Stimulated activated memory B cell treated with anti-CD40 and anti-IgM and Interleukin-4, amounts not matched to agents 10 μg/mL and 1 μg/mL and 100 μg/mL, for 72 hours (primary cell): ENCODE measurements around the gene HMCN1.
A peak's percentile ranks its signal among the peaks of the same experiment; 100 is the strongest.
"Not testable (repeated sequence)": the region's sequence is repeated elsewhere in the genome, so short reads cannot be mapped to it uniquely, and the experiment has no call there.

Source experiments
- ATAC-seq: fragments of 150-1000 bp; cut with Tn5 transposase; 2 replicates; pipeline ENCODE4 v1.10.0; 2021
- H3K27ac Mint-ChIP-seq: one replicate; pipeline ENCODE4 v1.8.0; 2022; ENCODE audit warnings: mild to moderate bottlenecking, mixed read lengths
- H3K27me3 Mint-ChIP-seq: one replicate; pipeline ENCODE4 v1.8.0; 2022; ENCODE audit warnings: mixed read lengths
- H3K36me3 Mint-ChIP-seq: one replicate; pipeline ENCODE4 v1.8.0; 2022; ENCODE audit warnings: mixed read lengths
- H3K4me1 Mint-ChIP-seq: one replicate; pipeline ENCODE4 v1.8.0; 2022; ENCODE audit warnings: mixed read lengths
- H3K4me3 Mint-ChIP-seq: one replicate; pipeline ENCODE4 v1.8.0; 2022; ENCODE audit warnings: mild to moderate bottlenecking, moderate library complexity, mixed read lengths
- H3K9me3 Mint-ChIP-seq: one replicate; pipeline ENCODE4 v1.8.0; 2022; ENCODE audit warnings: mixed read lengths

HMCN1 gene

GRCh38 chr1:186206048-186206570 lies 471.9 kb downstream of the HMCN1 start:
- Mint-ChIP-seq H3K27me3 (no peaks in the 10 kb centered on the region), H3K4me3 (no peak overlapping the region), H3K27ac (no peak overlapping the region), H3K36me3 (no peaks in the 10 kb centered on the region), H3K4me1 (no peaks in the 10 kb centered on the region), H3K9me3 (no peaks in the 10 kb centered on the region)
- ATAC-seq = no peak

GRCh38 chr1:186207391-186208085 lies 473.3 kb downstream of the HMCN1 start:
- Mint-ChIP-seq H3K27ac (no peak overlapping the region), H3K4me3 (no peak overlapping the region), H3K4me1 (no peaks in the 10 kb centered on the region), H3K36me3 (no peaks in the 10 kb centered on the region), H3K9me3 (no peaks in the 10 kb centered on the region), H3K27me3 (no peaks in the 10 kb centered on the region)
- ATAC-seq = no peak

- no peak overlapping the region for H3K4me3 Mint-ChIP-seq
Observed at GRCh38 chr1:186208405-186209129, 474.4 kb downstream of the HMCN1 start.

GRCh38 chr1:186210258-186210657 lies 476.1 kb downstream of the HMCN1 start:
- Mint-ChIP-seq H3K9me3 (no peaks in the 10 kb centered on the region), H3K4me1 (no peaks in the 10 kb centered on the region), H3K27ac (no peak overlapping the region), H3K4me3 (no peak overlapping the region), H3K27me3 (no peaks in the 10 kb centered on the region), H3K36me3 (no peaks in the 10 kb centered on the region)
- ATAC-seq = no peak

More at GRCh38 chr1:186208405-186209129, 474.4 kb downstream of the HMCN1 start:
- ATAC-seq = no peak
- Mint-ChIP-seq H3K27ac (no peak overlapping the region), H3K36me3 (no peaks in the 10 kb centered on the region), H3K9me3 (no peaks in the 10 kb centered on the region), H3K27me3 (no peaks in the 10 kb centered on the region), H3K4me1 (no peaks in the 10 kb centered on the region)

- not testable (repeated sequence) for H3K4me3 Mint-ChIP-seq, H3K27ac Mint-ChIP-seq, ATAC-seq, H3K4me1 Mint-ChIP-seq, H3K27me3 Mint-ChIP-seq, H3K36me3 Mint-ChIP-seq, H3K9me3 Mint-ChIP-seq
Observed at GRCh38 chr1:186211583-186211982, 477.4 kb downstream of the HMCN1 start.

GRCh38 chr1:186212568-186213224 lies 478.5 kb downstream of the HMCN1 start:
- H3K9me3 Mint-ChIP-seq = no peaks in the 10 kb centered on the region
- peak; percentile 57 for ATAC-seq
- no peak overlapping the region for H3K27ac Mint-ChIP-seq
- H3K4me1 Mint-ChIP-seq = no peaks in the 10 kb centered on the region
- no peaks in the 10 kb centered on the region for H3K36me3 Mint-ChIP-seq
- H3K4me3 Mint-ChIP-seq = no peak overlapping the region
- H3K27me3 Mint-ChIP-seq = no peaks in the 10 kb centered on the region

- ATAC-seq = no peak
- no peaks in the 10 kb centered on the region for H3K27me3 Mint-ChIP-seq
- no peaks in the 10 kb centered on the region for H3K36me3 Mint-ChIP-seq
- H3K27ac Mint-ChIP-seq = no peak overlapping the region
- no peak overlapping the region for H3K4me3 Mint-ChIP-seq
- H3K9me3 Mint-ChIP-seq = no peaks in the 10 kb centered on the region
- no peaks in the 10 kb centered on the region for H3K4me1 Mint-ChIP-seq
Observed at GRCh38 chr1:186213225-186213607, 479.0 kb downstream of the HMCN1 start.

GRCh38 chr1:186214791-186215190 lies 480.6 kb downstream of the HMCN1 start:
- no peaks in the 10 kb centered on the region for H3K36me3 Mint-ChIP-seq
- H3K4me3 Mint-ChIP-seq = no peak overlapping the region
- H3K27me3 Mint-ChIP-seq = no peaks in the 10 kb centered on the region
- H3K27ac Mint-ChIP-seq = no peak overlapping the region
- H3K4me1 Mint-ChIP-seq = peaks cover 13% of the 10 kb centered on the region
- H3K9me3 Mint-ChIP-seq = no peaks in the 10 kb centered on the region
- no peak for ATAC-seq

GRCh38 chr1:186215636-186216035 lies 481.4 kb downstream of the HMCN1 start:
- H3K36me3 Mint-ChIP-seq = no peaks in the 10 kb centered on the region
- H3K27me3 Mint-ChIP-seq = no peaks in the 10 kb centered on the region
- H3K4me1 Mint-ChIP-seq = peaks cover 16% of the 10 kb centered on the region
- H3K27ac Mint-ChIP-seq = no peak overlapping the region
- H3K4me3 Mint-ChIP-seq = no peak overlapping the region
- H3K9me3 Mint-ChIP-seq = no peaks in the 10 kb centered on the region
- no peak for ATAC-seq

- Mint-ChIP-seq H3K36me3 (no peaks in the 10 kb centered on the region), H3K4me3 (no peak overlapping the region), H3K27ac (no peak overlapping the region), H3K27me3 (peaks cover 11% of the 10 kb centered on the region), H3K9me3 (peaks cover 3% of the 10 kb centered on the region), H3K4me1 (peaks cover 16% of the 10 kb centered on the region)
- peak; percentile 61 for ATAC-seq
Observed at GRCh38 chr1:186218654-186219352, 484.6 kb downstream of the HMCN1 start.

- H3K36me3 Mint-ChIP-seq = no peaks in the 10 kb centered on the region
- no peak for ATAC-seq
- no peak overlapping the region for H3K4me3 Mint-ChIP-seq
- H3K27me3 Mint-ChIP-seq = peaks cover 11% of the 10 kb centered on the region
- H3K9me3 Mint-ChIP-seq = peaks cover 3% of the 10 kb centered on the region
- H3K4me1 Mint-ChIP-seq = peaks cover 16% of the 10 kb centered on the region
- no peak overlapping the region for H3K27ac Mint-ChIP-seq
Observed at GRCh38 chr1:186220067-186220466, 485.9 kb downstream of the HMCN1 start.

- H3K4me3 Mint-ChIP-seq = no peak overlapping the region
- no peaks in the 10 kb centered on the region for H3K36me3 Mint-ChIP-seq
- peaks cover 3% of the 10 kb centered on the region for H3K9me3 Mint-ChIP-seq
- no peak overlapping the region for H3K27ac Mint-ChIP-seq
- peaks cover 11% of the 10 kb centered on the region for H3K27me3 Mint-ChIP-seq
- peaks cover 16% of the 10 kb centered on the region for H3K4me1 Mint-ChIP-seq
- ATAC-seq = no peak
Observed at GRCh38 chr1:186220911-186221310, 486.7 kb downstream of the HMCN1 start.

- H3K27ac Mint-ChIP-seq = no peak overlapping the region
- H3K4me1 Mint-ChIP-seq = peaks cover under 1% of the 10 kb centered on the region
- no peak for ATAC-seq
- peaks cover 11% of the 10 kb centered on the region for H3K27me3 Mint-ChIP-seq
- H3K4me3 Mint-ChIP-seq = no peak overlapping the region
- no peaks in the 10 kb centered on the region for H3K36me3 Mint-ChIP-seq
- H3K9me3 Mint-ChIP-seq = peaks cover 3% of the 10 kb centered on the region
Observed at GRCh38 chr1:186225096-186225495, 490.9 kb downstream of the HMCN1 start.

GRCh38 chr1:186228749-186229148 lies 494.6 kb downstream of the HMCN1 start:
- Mint-ChIP-seq H3K36me3 (no peaks in the 10 kb centered on the region), H3K27ac (no peak overlapping the region), H3K9me3 (no peaks in the 10 kb centered on the region), H3K27me3 (peaks cover 9% of the 10 kb centered on the region), H3K4me1 (no peaks in the 10 kb centered on the region), H3K4me3 (no peak overlapping the region)
- no peak for ATAC-seq

GRCh38 chr1:186231861-186232436 lies 497.8 kb downstream of the HMCN1 start:
- Mint-ChIP-seq H3K27me3 (peaks cover 15% of the 10 kb centered on the region), H3K36me3 (no peaks in the 10 kb centered on the region), H3K4me3 (no peak overlapping the region), H3K9me3 (no peaks in the 10 kb centered on the region), H3K4me1 (no peaks in the 10 kb centered on the region), H3K27ac (no peak overlapping the region)
- no peak for ATAC-seq
